Memory B cell (primary cell): ENCODE measurements around the gene MRPL14.
"Not testable (repeated sequence)": the region's sequence is repeated elsewhere in the genome, so short reads cannot be mapped to it uniquely, and the experiment has no call there.

Experiments used
- ATAC-seq: fragments of 150-1000 bp; cut with Tn5 transposase; 2 replicates; pipeline ENCODE4 v1.10.0; 2021; ENCODE audit warnings: low read depth, mild to moderate bottlenecking, moderate library complexity
- DNase-seq, 2 donors: peaks; one replicate each; pipeline ENCODE4 v3.0.0; 2022; ENCODE audit warnings: low spot score in 2 of 2
- H3K27ac Mint-ChIP-seq: one replicate; pipeline ENCODE4 v1.8.0; 2022; ENCODE audit warnings: mild to moderate bottlenecking, moderate library complexity, mixed read lengths
- H3K27me3 Mint-ChIP-seq: one replicate; pipeline ENCODE4 v1.8.0; 2022; ENCODE audit warnings: mixed read lengths
- H3K36me3 Mint-ChIP-seq: one replicate; pipeline ENCODE4 v1.8.0; 2022; ENCODE audit warnings: mild to moderate bottlenecking, mixed read lengths
- H3K4me1 Mint-ChIP-seq: one replicate; pipeline ENCODE4 v1.8.0; 2022; ENCODE audit warnings: mixed read lengths
- H3K4me3 Mint-ChIP-seq: one replicate; pipeline ENCODE4 v1.8.0; 2022; ENCODE audit warnings: mild to moderate bottlenecking, moderate library complexity, mixed read lengths
- H3K9me3 Mint-ChIP-seq: one replicate; pipeline ENCODE4 v1.8.0; 2022; ENCODE audit warnings: mixed read lengths

Gene MRPL14

DNA sequence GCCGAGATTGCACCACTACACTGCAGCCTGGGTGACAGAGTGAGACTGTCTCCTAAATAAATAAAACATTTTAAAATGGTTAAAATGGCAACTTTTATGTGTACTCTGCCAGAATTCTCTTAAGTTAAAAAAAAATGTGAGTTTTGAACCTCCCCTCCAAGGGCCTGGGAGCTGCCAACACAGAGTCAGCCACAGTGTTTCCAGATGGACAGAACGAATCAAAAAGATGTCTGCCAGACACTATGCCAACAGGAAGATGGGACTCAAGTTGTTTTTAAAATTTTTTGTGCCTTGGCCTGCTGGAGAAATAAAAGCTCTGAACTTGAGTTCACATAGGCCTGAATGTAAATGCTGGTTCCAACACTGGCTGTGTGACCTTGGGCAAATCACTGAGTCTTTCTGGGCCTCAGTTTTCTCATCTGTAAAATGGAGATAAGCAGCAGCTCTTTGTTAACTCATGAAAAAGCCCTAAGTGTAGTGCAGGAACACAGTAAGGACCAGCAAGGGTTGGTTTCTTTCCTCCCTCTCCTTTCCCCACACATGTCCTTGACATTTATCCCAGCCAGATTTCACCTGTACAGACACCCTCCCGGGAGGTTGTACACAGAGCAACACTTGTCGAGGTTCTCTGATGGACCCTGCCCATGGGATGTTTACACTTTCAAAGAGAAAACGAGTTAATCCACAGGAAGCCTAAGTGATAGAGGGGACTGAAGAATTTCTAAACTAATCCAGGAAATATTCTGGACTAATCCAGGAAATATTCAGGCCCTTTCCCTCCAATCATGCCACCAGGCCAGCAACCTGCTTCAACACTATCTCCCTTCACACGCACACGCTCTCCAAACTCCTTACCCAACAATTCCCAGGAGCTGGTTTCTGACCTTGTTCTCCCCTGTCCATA, 35.0 kb downstream of the MRPL14 start:
- DNase-seq (no peak), ATAC-seq (no peak)
- H3K9me3 Mint-ChIP-seq = no peaks in the 10 kb centered on the region
- peaks cover 4% of the 10 kb centered on the region for H3K4me1 Mint-ChIP-seq
- H3K27me3 Mint-ChIP-seq = no peaks in the 10 kb centered on the region
- no peak overlapping the region for H3K4me3 Mint-ChIP-seq
- peaks cover 10% of the 10 kb centered on the region for H3K36me3 Mint-ChIP-seq
- H3K27ac Mint-ChIP-seq = no peak overlapping the region

GRCh38 chr6:44091356-44091755, 35.9 kb downstream of the MRPL14 start:
- not testable (repeated sequence) for H3K36me3 Mint-ChIP-seq, H3K4me1 Mint-ChIP-seq, H3K9me3 Mint-ChIP-seq, H3K27ac Mint-ChIP-seq, H3K27me3 Mint-ChIP-seq, ATAC-seq, H3K4me3 Mint-ChIP-seq, DNase-seq

GRCh38 chr6:44090465-44090864, 36.8 kb downstream of the MRPL14 start:
- H3K27ac Mint-ChIP-seq = no peak overlapping the region
- DNase-seq (no peak), ATAC-seq (no peak)
- H3K9me3 Mint-ChIP-seq = no peaks in the 10 kb centered on the region
- H3K4me3 Mint-ChIP-seq = no peak overlapping the region
- no peaks in the 10 kb centered on the region for H3K27me3 Mint-ChIP-seq
- H3K36me3 Mint-ChIP-seq = peaks cover 10% of the 10 kb centered on the region
- no peaks in the 10 kb centered on the region for H3K4me1 Mint-ChIP-seq

- no peak overlapping the region for H3K27ac Mint-ChIP-seq
- no peak for ATAC-seq
- no peak for DNase-seq
- no peaks in the 10 kb centered on the region for H3K4me1 Mint-ChIP-seq
- H3K36me3 Mint-ChIP-seq = peaks cover 2% of the 10 kb centered on the region
- H3K4me3 Mint-ChIP-seq = no peak overlapping the region
- H3K27me3 Mint-ChIP-seq = no peaks in the 10 kb centered on the region
- H3K9me3 Mint-ChIP-seq = no peaks in the 10 kb centered on the region
Observed at GRCh38 chr6:44088827-44089590, 38.2 kb downstream of the MRPL14 start.

DNA sequence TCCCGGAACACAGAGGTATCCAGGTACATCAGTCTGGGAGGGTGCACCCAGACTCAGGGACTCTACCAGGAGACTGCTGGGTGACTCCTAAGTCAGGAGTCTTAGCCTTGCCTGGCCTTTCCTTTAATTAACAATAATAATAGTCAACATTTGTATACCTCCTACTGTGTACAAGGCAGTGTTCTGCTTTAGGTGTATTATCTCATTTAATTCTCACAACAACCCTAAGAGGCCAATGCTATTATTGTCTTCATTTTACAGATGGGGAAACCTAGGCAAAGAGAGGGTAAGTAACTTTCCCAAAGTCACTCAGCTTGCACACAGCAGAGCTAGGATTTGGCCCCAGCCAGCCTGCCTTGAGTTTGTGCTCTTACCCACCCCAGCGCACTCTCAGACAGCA, 39.6 kb downstream of the MRPL14 start:
- Mint-ChIP-seq H3K9me3 (no peaks in the 10 kb centered on the region), H3K36me3 (no peaks in the 10 kb centered on the region), H3K27ac (no peak overlapping the region), H3K4me1 (no peaks in the 10 kb centered on the region), H3K4me3 (no peak overlapping the region), H3K27me3 (no peaks in the 10 kb centered on the region)
- DNase-seq (no peak), ATAC-seq (no peak)

GRCh38 chr6:44086931-44087574, 40.2 kb downstream of the MRPL14 start:
- ATAC-seq = no peak
- no peaks in the 10 kb centered on the region for H3K9me3 Mint-ChIP-seq
- no peak for DNase-seq
- no peak overlapping the region for H3K27ac Mint-ChIP-seq
- H3K36me3 Mint-ChIP-seq = no peaks in the 10 kb centered on the region
- no peaks in the 10 kb centered on the region for H3K4me1 Mint-ChIP-seq
- no peak overlapping the region for H3K4me3 Mint-ChIP-seq
- no peaks in the 10 kb centered on the region for H3K27me3 Mint-ChIP-seq

- no peak for ATAC-seq
- no peak for DNase-seq
- no peak overlapping the region for H3K4me3 Mint-ChIP-seq
- H3K4me1 Mint-ChIP-seq = no peaks in the 10 kb centered on the region
- no peak overlapping the region for H3K27ac Mint-ChIP-seq
- H3K36me3 Mint-ChIP-seq = no peaks in the 10 kb centered on the region
- no peaks in the 10 kb centered on the region for H3K9me3 Mint-ChIP-seq
- no peaks in the 10 kb centered on the region for H3K27me3 Mint-ChIP-seq
Observed at GRCh38 chr6:44085219-44085618, 42.0 kb downstream of the MRPL14 start.

DNA sequence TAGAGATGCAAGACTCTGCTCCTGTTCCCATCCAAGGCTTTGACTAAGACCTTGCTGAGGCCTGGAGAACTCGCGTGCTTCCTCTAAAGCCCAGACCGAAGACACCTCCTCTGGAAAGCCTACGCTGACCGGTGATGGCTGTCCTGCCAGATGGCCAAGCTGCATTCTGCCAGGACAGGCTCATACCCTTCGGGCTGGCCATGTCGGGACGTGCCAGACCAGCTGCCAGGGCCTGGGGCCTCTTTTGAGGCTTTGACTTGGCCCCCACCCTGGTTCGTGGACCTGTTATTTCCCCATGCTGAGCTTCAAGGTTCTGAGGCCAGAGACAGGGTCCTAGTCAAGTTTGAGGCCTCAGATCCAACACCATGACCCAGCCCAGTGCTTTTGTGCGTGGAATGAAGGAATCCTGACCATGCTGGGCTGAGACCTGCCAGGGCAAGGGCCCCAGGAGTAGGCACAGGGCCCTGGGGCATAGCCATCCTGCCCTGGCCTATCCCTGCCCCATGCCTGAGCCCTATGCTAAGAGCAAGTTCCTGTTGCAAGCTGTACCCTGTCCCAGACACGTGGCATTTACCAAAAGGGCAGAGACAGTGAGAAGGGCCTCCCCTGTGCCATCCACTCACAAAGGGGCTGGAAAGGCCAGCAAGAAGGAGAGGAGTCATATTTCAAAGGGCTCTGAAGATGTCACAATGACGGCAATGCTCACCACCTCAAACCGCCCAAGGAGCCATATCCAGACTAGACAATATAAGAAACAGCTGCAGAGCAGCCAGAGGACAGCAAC, 42.8 kb downstream of the MRPL14 start:
- Mint-ChIP-seq H3K9me3 (no peaks in the 10 kb centered on the region), H3K36me3 (no peaks in the 10 kb centered on the region), H3K27me3 (no peaks in the 10 kb centered on the region), H3K4me1 (no peaks in the 10 kb centered on the region), H3K27ac (no peak overlapping the region), H3K4me3 (no peak overlapping the region)
- DNase-seq = no peak
- ATAC-seq = no peak

DNA sequence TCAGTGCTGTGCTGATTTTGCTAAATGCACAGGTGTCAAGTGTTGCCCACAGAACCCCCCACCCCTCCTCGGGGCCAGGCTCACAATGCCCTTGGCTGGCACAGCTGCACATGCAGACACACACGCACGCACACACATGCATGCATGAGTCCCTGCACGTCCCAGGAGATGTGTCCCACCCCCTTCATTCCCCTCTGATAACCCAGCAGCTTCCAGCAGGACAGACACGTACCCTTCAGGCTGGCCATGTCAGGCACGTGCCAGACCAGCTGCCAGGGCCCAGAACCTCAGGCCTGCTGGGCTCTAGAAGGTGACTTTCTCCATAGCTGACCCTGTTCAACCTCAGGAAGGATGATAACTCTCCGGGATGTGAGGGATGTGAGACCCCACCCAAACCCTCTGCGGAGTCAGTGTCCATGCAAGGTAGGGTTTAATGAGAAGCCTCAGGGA, 44.4 kb downstream of the MRPL14 start:
- H3K27me3 Mint-ChIP-seq = peaks cover 4% of the 10 kb centered on the region
- peaks cover 3% of the 10 kb centered on the region for H3K4me1 Mint-ChIP-seq
- ATAC-seq (no peak), DNase-seq (no peak)
- no peak overlapping the region for H3K4me3 Mint-ChIP-seq
- H3K36me3 Mint-ChIP-seq = no peaks in the 10 kb centered on the region
- no peaks in the 10 kb centered on the region for H3K9me3 Mint-ChIP-seq
- H3K27ac Mint-ChIP-seq = no peak overlapping the region

DNA sequence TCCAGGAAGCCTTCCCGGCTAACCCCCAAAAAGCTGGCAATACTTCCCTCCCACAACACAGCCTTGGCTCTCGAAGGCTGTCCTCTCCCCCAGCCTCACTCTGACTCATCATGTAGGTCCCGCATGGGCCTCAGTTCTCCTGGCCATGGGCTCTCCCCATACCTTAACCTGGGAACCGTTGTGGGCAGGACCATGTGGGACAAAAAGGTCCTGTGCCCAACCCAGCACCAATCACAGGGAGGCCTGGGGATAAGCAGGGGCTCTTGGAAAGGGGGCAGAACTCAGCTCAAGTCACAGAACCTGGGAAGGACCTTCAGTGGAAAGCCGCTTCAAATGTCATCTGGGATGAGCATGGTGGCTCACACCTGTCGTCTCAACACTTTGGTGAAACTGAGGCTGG, 45.5 kb downstream of the MRPL14 start:
- H3K4me3 Mint-ChIP-seq = no peak overlapping the region
- no peaks in the 10 kb centered on the region for H3K36me3 Mint-ChIP-seq
- peaks cover 4% of the 10 kb centered on the region for H3K27me3 Mint-ChIP-seq
- DNase-seq (no peak), ATAC-seq (no peak)
- H3K4me1 Mint-ChIP-seq = peaks cover 3% of the 10 kb centered on the region
- H3K9me3 Mint-ChIP-seq = no peaks in the 10 kb centered on the region
- H3K27ac Mint-ChIP-seq = no peak overlapping the region

DNA sequence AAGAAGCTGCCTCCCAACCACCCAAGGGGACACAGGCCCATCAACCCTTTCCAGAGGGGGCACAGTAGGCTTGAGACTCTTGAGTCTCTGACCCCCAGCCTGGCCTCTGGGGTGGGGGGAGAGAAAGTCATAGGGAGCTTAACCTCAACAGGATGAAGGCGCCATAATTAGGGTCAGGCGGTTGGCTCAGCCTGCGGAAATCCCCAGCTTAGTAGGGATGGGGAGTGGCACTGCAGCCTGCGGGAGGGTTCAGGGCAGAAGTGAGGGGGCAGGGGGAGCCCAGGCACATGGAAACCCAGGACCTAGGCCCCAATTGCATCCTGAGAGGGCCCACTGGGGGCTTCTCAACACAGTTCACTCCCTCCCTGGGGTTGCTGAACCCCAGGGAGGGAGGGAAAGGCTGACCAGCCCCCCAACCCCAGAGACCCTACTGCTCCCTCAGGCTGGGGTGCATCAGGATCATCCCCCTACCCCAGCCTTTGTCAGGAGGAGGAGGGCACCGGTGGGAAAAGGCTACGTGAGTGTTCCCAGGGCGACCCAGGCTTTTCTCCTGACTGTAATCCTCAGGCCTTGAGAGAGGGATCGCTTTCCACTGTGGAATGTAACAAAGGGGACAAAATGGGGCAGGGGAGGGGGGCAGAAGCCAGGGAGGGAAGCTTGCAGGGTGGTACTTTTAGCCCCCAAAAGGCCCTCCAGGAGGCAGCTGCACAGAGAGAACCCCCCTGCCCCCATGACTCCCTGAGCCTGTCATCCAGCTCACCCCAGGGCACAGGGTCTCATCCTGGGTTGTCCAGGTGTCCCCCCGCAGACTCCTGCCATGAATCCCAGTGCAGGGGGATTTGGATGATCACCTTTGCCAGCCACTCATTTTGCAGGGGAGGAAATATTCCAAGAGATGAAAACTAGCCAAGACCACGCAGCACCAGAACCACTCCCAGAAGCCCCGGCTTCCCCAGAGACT, 46.4 kb downstream of the MRPL14 start:
- ATAC-seq (no peak), DNase-seq (no peak)
- no peaks in the 10 kb centered on the region for H3K36me3 Mint-ChIP-seq
- H3K9me3 Mint-ChIP-seq = no peaks in the 10 kb centered on the region
- H3K4me3 Mint-ChIP-seq = no peak overlapping the region
- peaks cover 4% of the 10 kb centered on the region for H3K27me3 Mint-ChIP-seq
- peaks cover 3% of the 10 kb centered on the region for H3K4me1 Mint-ChIP-seq
- H3K27ac Mint-ChIP-seq = no peak overlapping the region

GRCh38 chr6:44079672-44080071, 47.6 kb downstream of the MRPL14 start:
- ATAC-seq (no peak), DNase-seq (no peak)
- Mint-ChIP-seq H3K36me3 (no peaks in the 10 kb centered on the region), H3K4me3 (no peak overlapping the region), H3K27ac (no peak overlapping the region), H3K27me3 (peaks cover 4% of the 10 kb centered on the region), H3K4me1 (peaks cover 4% of the 10 kb centered on the region), H3K9me3 (no peaks in the 10 kb centered on the region)
